Neural progenitor cell (in vitro differentiated cells): ENCODE results near the gene TEX30.

Source experiments
- CTCF ChIP-seq: fragments of 200-600 bp; sonication (generic); IDR thresholded peaks from 2 replicates; pipeline ENCODE4 v1.5.1; 2017; ENCODE audit warnings: antibody characterized with exemption, mild to moderate bottlenecking
- EZH2 ChIP-seq: fragments of 200-600 bp; sonication (generic); IDR thresholded peaks from 2 replicates; pipeline ENCODE4 v1.6.1; 2017; ENCODE audit warnings: antibody characterized with exemption, mild to moderate bottlenecking, moderate library complexity
- EZH2phosphoT487 ChIP-seq: fragments of 200-600 bp; sonication (generic); IDR thresholded peaks from 2 replicates; pipeline ENCODE4 v1.6.1; 2017; ENCODE audit warnings: antibody characterized with exemption

DNA sequence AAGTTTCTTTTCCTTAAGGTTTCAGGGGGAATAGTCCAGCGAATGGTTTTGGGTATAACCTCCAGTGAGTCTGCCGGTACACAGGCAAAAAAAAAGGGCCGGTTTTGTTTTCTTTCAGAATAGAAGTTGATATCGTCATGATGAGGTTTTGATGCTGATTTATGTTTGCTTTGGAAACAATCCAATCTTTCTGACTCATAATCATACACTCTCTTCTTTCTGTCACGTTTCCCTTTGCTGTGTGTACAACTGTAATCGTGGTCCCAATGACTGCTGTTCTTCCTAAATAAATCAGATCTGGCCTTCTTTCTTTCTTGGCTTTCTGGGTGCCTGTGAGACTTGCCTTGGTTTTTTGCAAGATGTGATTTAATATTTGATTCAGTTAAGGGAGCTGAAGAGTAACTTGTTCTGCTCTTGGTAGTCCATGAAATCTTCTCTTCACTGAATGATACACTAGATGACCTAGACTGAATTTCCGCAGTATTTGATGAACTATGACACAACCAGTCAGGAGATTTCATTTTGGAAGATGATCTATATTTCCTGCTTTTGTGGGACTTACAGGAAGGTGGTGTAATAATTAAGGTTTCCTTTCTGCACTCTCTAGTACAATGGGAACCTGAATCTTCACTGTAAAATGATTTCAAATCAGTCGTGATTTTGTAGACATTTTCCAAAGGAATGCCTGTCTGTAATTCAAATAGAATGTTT lies 43.9 kb downstream of the TEX30 start:
- TF ChIP-seq CTCF = no peak
- no peak for TF ChIP-seq EZH2phosphoT487
- TF ChIP-seq EZH2 = no peak
